HG03469 (cell line): ENCODE results near the gene UCK2.

Source experiments
- ATAC-seq: cut with Tn5 transposase; IDR thresholded peaks from one replicate; pipeline ENCODE4 v1.9.1; 2021; ENCODE audit warnings: mild to moderate bottlenecking, moderate library complexity, moderate number of reproducible peaks; ENCODE audit not compliant: unreplicated experiment

The UCK2 gene

GRCh38 chr1:165928075-165928731 lies 100.8 kb downstream of the UCK2 start:
- ATAC-seq = no peak

GRCh38 chr1:165930961-165931360 lies 103.5 kb downstream of the UCK2 start:
- ATAC-seq = no peak

DNA sequence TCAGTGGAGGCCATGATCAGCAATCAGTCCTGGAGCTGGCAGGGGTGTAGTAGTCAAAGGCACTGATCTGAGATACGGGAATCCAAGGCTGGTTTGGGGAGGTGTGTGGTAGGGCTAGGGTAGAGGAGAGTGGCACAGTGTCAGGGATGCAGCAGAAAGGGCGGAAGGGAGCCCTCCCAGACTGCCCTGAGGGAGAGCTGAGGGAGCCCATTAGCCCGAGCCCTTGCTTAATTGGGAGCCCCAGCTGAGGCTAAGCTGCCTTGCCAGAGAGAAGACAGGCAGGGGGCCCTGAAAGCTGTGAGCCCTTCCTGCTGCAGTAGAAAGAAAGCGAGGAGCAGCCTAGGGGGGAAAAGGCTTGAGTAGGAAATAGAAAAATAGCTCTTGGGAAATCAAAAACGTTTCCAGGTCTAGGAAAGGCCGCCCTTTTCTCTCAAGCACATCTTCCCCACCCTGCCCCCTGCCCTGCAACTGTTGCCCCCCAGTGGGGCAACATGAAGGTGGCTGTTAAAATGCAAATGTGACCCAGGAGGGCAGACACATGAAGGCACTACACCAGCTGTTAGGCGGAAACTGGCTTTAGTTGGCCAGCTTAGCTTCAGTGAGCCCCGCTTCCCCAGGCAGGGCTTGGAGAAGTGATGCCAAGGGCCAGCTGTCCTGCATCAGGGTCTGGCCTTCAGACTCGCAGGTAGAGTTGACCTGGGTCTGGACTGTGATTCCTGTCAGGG lies 106.2 kb downstream of the UCK2 start:
- ATAC-seq = no peak

DNA sequence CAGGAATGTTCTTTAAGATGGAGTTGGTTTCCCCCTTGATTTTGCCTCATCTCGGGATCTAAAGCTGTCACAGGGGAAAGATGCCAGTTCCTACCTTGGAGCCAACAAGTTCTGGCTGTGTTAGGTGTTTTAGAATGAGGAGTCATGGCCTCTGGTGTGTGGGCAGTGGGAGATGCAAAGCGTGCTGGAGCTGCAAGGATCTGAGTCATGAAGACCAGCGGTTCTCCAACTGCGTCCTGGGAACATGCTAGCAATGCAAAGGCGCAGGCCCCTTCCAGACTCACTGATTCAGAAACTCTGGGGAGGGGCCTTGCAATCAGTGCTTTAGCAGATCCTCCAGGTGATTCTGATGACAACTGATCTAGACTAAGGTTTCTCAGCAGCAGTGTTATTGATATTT lies 109.1 kb downstream of the UCK2 start:
- no peak for ATAC-seq

- no peak for ATAC-seq
Observed at GRCh38 chr1:165937829-165938228, 110.4 kb downstream of the UCK2 start.

GRCh38 chr1:165938844-165939243 lies 111.4 kb downstream of the UCK2 start:
- no peak for ATAC-seq

- no peak for ATAC-seq
Observed at GRCh38 chr1:165941531-165941930, 114.1 kb downstream of the UCK2 start.

- no peak for ATAC-seq
Observed at GRCh38 chr1:165942062-165942461, 114.6 kb downstream of the UCK2 start.

GRCh38 chr1:165942927-165943597 lies 115.6 kb downstream of the UCK2 start:
- ATAC-seq = peak; percentile 42

DNA sequence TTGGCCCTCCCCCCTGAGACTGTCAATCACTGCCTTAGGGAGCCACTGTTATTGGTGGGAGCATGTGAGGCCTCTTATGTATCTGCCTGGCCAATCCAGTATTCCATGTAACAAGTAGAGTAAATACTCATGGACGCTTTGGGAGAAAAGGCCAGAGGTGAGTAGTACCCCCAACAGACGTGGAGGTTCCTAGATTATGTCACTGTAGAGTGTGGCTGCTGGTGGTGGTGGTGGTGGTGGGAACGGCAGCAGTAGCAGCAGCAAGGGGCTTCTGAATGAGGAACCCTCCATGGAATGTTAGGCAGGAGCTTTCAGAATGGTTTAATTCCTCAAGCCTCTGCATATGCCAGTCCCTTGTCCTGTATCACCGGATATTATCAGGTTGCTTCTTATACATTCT lies 118.5 kb downstream of the UCK2 start:
- ATAC-seq = no peak

- no peak for ATAC-seq
Observed at GRCh38 chr1:165947797-165948455, 120.5 kb downstream of the UCK2 start.

- ATAC-seq = no peak
Observed at GRCh38 chr1:165949335-165950130, 122.1 kb downstream of the UCK2 start.

DNA sequence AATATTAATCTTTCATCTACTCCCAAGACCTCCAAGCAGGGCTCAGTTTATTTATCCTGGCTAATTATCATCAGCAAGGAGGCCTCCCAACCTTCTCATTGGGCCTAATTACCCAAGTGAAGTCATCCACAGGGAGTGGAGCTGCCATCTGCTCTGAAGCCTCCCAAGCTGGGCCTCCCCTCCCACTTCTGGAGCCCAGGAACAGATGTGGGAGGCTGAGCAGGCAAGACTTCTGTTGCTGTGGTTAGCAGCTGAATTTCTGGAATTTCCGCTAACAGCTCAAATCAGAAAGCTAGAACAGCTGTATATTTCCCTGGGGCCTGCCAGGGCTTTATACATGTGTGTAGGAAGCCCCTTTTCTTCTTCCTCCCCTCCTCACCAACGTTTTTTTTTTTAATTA lies 127.5 kb downstream of the UCK2 start:
- no peak for ATAC-seq

DNA sequence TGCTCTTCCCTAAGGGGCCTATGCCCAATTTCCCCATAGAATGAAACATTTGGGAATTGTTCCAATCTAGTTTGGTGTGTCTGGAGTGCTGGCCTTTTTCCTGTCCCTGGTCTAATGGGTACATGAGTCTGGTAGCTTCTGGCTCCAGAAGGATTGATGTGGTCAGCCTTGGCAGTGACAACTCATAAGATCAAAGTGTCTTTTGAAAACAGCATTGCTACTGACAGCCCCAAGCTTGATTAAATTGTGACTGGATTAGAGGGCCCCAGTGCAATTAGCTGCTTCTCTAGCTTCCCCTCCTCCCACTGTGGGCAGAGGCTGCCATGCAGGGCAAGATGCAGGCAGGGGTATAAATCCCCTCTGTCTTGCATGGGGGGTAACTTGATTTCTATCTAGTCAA lies 130.9 kb downstream of the UCK2 start:
- no peak for ATAC-seq

DNA sequence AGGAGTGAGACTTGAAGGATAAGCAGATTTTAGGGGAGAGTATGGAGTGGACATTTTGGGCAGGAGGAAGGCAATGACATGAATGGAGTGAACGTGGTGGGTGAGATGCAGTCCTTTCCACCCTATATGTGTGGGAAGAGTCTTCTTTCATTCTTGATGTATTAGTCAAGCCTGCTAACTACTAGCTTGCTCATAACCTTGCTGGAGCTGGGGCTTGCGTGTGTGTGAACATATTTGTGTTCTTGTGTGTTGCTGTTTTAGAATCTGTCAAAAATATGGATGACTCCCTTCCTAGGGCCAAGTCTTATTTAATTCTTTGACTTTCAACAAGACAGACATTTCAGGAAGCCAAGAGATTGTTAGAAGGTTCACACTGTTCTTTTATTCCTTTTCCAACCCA lies 132.7 kb downstream of the UCK2 start:
- no peak for ATAC-seq

DNA sequence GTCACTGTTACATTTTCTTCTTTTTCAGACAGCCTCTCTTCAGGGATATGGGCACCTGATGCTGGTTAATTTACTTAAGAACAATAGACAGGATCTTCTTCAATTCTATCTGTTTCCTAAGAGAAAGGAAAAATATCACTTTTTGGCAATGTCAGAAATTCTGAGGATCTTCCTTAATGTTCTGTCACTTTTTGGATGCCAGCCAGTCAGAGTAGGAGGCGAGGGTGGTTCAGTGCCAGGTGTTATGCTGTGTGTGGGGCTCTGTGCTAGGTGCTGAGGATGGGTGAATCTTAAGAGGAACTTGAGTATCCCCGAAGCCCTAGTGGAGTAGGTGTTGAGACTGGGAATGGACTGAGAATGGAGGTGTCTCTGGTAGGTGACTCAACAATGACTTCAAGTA lies 133.5 kb downstream of the UCK2 start:
- ATAC-seq = no peak
